NCI-H524 treated with DMSO at 0.1 percent for 48 hours (cell line): Measurements from ENCODE around the gene CPVL.

Source experiments
- DNase-seq: peaks from one replicate; lab custom pipeline; 2025; lab: John Stamatoyannopoulos, UW

CPVL gene

GRCh38 chr7:29000717-29001076 is 145.6 kb downstream of the CPVL start:
- no peak for DNase-seq

GRCh38 chr7:28999895-29000716 is 146.2 kb downstream of the CPVL start:
- DNase-seq = no peak

DNA sequence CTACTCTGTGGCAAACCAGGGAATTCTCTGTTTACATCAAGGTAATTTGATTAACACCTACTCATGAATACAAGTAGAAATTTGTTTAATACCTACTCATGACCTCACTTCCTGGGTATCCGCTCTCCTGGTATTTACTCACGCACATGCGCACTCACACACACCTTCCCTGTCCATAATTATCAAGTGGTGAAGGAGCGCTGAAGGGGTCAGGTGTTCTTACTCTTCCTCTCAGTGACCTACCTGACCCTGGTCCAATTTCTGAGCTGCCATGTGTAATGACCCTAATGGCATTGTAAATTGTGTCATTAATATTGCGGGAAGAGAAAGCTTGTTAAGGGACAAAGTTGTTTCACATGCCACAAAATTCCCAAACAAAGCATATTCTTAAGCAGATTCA is 146.9 kb downstream of the CPVL start:
- DNase-seq = no peak

GRCh38 chr7:28998105-28998504 is 148.2 kb downstream of the CPVL start:
- no peak for DNase-seq

DNA sequence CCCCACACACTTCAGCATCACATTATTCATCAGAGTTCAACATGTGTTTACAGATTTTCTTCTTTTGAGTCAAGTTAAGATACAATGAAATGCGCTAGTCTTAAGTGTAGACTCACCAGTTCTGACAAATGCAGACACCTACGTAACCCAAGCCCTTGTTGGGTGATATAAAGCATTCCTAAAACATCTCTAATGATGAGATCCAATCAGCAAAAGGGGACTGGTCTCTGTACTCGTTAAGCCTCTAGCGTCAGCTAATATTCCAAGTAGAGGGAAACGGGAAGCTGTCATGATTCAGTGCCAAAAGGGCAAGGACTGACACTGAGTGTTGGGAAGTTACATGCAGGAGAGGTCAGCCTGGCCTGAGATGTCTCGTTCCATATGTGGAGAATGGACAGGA is 149.5 kb downstream of the CPVL start:
- no peak for DNase-seq

DNA sequence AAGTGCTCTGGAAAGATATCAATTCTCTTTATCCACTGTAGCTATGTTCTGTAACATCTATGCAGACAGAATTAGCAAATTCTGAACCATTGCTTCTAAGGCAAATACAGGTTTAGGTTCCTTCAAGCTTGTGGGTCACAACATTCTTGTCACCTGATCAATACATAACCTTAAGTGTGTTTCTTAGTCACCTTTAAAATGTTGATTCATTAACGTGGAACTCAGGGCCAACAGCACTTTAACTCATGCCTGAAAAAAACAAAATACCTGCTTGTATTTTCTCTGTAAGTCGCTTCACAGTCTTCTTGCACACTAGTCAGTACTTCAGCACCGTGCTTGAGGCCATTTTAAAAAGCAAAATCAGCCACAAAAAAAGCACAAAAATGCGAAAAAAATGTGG is 153.0 kb downstream of the CPVL start:
- DNase-seq = no peak

GRCh38 chr7:28992798-28993197 is 153.5 kb downstream of the CPVL start:
- DNase-seq = no peak

DNA sequence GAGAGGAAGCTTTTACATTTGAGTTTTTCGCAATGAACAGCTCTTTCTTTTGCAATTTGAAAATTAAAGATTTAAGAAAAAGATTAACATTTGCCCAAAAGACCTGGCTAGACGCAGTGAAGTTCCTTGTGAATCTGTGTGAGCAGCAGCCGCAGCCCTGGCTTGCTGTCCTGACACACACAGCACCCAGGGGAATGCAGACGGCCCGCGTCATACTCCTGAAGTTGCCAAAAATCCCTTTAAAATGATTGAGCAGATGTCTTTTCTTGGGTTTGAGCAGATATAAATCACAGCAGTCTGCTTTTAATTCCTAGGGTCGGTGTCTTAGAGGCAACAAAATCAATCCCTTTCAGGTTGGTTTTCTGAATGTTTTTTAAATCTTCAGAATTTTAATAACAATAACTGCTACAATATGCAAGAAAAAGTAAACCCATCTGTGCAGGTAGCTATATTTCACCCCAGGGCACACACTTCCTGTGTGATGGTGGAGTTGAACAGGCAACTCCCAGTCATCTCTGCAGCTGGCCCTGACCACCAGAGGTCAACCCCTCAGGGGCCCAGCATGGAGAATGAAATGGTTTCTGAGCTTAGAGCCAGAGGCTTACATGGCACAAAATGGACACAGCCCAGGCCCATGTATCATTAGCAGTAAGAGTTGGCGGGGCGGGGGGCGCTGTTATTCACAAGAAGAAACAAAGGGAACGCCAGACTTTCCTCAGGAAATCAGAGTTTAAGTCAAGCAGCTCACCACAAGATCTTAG is 156.0 kb downstream of the CPVL start:
- DNase-seq = no peak

DNA sequence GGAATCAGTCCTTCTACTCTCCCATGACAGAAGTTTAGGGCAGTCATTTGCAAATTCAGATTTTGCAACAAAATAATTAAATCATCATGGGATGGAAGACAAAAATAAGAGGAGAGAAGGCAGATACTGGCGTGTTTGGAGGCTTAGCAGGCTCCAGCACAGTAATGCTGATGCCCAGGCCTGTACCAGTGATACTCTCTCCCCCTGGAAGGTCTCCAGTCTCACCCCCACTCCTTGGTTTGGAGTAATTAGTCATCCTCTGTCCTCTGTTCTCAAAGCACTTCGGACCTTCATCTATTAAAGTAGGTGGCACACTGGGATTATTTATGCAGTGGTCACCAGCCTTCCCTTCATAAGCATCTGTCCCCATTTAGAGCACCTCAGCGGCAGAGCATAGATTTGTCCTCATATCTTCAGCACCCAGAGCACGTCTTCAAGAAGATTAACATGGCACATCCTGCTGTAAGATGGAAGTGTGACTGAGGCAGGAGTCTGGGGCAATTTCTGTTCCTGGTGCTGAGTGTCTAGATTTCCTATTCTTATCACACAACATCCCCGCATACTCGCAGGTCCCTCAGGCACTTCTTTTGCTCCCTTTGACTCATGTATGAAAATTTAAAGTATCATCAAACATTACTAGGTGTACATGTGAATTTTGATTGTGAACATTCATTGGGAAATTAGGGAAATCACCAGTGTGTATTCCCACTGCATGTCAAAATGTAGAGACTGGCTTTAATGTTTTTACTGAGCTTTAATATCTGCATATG is 156.9 kb downstream of the CPVL start:
- DNase-seq = no peak

DNA sequence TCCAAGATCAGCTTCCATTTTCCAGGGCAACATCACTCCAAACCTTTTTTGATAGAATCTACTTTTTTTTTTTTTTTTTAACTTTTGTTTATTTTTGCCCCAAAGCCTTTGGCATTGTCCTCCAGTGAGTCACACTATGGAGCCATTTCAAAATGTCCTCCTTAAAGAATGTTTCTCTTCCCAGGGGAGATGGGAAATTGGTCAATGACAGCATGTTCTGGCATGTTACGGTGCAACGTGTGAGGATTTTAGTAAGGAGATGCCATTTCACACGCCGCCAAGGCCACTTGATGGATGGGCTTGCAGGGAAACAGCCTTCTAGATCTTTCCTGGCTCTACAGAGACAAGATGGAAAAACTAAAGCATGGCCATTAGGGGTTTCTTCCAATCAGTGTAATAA is 157.5 kb downstream of the CPVL start:
- DNase-seq = no peak

- no peak for DNase-seq
Observed at GRCh38 chr7:28988091-28988490, 158.2 kb downstream of the CPVL start.

DNA sequence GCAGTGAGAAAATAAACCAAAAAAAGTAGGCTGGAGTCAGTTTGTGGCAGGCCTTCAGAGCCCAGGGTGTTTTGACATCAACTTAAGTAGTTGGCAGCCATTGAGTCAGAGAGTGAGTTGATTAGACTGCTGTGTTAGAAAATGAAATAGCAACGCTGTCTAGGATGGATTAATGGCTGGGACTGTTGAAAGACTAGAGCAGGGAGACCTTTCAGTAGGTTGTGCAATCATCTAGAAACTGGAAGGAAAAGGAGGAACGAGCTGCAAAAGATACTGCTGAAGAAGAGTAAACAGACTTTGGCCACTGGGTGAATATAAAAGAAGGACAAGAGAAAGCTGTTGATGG is 159.6 kb downstream of the CPVL start:
- DNase-seq = no peak

- DNase-seq = no peak
Observed at GRCh38 chr7:28986028-28986764, 160.1 kb downstream of the CPVL start.

DNA sequence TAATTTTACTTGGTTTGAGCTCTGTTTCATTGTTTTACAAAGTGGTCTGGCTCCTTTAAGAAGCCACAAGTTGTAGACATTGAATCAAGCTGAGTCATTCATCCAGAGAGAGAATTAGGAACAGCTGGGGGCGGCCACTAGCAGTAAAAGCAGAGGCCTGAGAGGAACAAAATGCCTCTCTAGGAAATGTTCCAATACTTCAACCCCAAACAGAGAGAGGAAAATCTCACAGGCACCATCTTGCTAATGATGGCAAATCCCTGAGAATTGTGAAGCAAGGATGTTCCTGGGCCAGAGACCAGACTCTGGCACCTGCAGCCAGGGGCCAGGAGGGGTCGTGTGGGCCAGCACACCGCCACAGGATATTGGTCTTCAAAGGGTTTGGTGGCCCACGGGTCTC is 161.7 kb downstream of the CPVL start:
- DNase-seq = no peak

DNA sequence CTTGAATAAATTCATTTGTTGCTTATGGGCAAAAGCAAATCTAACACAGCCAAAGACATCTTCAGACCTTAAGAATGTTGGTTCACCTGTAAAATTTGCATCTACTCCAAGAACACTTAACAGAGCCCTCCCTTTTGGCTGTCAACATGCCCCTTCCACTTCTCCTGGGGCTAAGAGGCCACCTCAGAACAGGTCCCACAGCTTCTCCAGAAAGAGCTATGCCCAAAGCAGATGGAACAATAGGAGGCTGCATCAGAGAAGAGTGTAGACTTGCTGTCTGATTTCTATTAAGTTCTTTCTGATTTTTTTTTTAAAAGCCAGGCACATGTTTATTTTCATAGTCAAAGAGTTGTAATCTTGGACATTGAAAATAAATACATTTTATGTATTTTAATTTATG is 162.1 kb downstream of the CPVL start:
- no peak for DNase-seq

GRCh38 chr7:28983396-28984190 is 162.7 kb downstream of the CPVL start:
- DNase-seq = no peak

- no peak for DNase-seq
Observed at GRCh38 chr7:28981161-28981465, 165.2 kb downstream of the CPVL start.

DNA sequence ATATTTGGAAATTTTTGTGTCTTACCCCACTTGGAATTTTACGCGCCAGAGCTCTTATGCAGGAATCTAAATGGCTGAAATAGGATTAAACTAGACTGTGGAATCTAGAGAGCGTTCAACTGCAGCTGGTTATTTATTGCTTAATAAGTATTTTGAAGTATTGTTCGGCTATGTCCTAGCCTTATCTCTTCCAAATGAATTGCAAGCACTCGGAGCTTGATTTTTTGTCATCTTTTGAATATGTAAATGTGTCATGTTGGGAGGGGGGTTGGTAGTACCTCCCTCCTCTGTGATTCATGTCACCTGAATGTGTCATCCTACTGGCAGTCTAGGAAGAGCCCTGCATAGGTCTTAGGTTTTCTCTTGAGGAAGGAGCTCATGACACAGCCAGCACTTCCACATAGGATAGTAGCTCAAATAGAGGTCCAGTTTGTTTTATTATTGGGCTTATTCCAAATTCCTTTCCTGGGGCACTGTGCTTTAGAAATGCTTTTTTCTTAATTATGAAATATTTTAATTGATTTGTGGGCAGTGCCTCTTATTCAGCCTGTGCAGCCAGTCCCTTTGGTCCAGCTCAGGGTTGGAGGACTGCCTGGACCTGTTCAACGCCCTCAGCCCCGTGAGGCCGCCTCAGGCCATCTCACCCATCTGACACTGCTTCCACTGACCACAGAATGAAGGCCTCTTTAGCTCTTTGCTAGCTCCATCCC is 165.7 kb downstream of the CPVL start:
- DNase-seq = no peak

- no peak for DNase-seq
Observed at GRCh38 chr7:28979776-28980175, 166.6 kb downstream of the CPVL start.

DNA sequence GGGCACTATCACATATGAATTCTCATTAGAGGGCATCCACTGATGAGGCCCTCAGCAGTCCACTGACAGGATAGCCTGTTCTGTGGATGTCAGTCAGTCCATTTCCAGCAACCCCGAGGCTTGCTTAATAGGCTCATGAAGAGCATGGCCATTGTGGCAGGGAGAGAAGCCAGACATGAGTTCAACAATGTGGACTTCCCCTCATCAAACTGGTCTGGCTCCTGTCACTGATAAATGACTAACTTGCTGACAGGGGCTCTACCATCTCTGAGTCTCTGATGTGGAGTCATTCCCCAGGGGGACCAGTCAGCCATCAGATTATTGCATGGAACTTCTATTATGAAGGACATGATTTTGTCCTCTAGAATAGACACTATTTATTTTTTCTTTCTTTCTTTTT is 168.5 kb downstream of the CPVL start:
- DNase-seq = no peak

DNA sequence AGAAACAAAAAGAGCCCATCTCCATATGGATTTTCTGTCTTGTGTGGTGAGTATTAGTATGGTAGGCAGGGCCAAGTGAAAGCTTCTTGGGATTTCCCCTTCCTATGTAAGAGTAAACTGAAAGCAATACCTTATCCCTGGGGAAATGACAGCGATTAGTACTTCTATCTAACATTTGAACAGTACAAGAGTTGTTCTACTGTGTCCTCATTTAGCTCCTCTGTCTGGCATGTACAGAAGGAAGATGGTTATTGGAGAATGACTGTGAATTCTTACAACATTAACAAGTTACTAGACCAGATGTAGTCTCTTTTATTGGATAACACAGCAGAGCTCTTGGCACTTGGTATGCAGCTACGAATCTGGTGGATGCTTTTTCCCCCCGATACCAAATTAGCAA is 170.3 kb downstream of the CPVL start:
- DNase-seq = no peak
